Measurements from ENCODE around the gene C6orf89.

DNA sequence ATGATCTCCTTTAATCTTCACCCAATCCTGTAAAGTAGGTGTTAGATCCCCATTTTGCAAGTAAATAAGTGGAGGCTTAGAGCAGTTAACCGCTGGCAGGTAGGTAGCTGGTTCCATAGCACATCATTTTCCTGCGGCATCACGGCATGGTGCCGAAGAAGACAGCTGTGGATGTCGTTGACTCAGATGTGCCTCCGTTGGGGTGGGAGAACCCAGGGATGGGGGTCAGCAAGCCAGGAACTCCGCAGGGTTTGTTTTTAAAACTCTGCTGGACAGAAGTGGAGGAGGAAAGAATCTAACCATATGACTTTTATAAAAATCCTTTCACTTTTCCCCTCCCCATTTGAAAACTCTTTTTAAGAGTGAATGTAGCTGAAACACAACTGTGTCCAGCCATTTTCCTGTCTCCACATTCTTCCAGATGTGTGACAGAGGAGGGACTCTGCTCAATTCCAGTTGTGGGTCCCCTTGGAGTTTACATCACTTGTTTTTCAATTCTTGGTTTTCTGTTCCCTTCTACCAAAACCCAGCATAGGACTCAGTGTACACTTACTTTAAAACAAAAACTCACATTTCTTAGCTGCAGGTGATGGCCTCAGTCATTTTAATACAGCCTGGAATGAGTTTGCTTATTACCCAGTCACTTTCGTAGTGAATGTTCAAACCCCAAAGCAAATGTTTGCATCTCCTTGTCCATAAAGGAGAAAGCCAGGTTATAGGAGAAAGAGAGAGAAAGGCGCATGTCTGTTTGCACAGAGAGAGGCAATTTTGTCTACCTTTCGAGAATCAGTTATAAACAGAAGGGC, 41.2 kb downstream of the C6orf89 start:
- TF ChIP-seq HDAC2 (IDR thresholded peaks at IDR 0.05) (no peak), HOXA7 (CRISPR knock-in tag; IDR thresholded peaks at IDR 0.05) (no peak), CTCF (IDR thresholded peaks at IDR 0.05) (no peak), SMC3 (IDR thresholded peaks at IDR 0.05) (no peak), USF2 (IDR thresholded peaks at IDR 0.05) (no peak), POLR2A (IDR thresholded peaks at IDR 0.05; ENCODE audit: low read length) (no peak), ZNF302 (CRISPR knock-in tag; IDR thresholded peaks at IDR 0.05) (no peak), EP300 (IDR thresholded peaks at IDR 0.05) (no peak), ESRRA (IDR thresholded peaks at IDR 0.05; ENCODE audit: borderline replicate concordance, low read length) (no peak), MAX (IDR thresholded peaks at IDR 0.05) (no peak)
- TF ChIP-seq, protein P1, sequence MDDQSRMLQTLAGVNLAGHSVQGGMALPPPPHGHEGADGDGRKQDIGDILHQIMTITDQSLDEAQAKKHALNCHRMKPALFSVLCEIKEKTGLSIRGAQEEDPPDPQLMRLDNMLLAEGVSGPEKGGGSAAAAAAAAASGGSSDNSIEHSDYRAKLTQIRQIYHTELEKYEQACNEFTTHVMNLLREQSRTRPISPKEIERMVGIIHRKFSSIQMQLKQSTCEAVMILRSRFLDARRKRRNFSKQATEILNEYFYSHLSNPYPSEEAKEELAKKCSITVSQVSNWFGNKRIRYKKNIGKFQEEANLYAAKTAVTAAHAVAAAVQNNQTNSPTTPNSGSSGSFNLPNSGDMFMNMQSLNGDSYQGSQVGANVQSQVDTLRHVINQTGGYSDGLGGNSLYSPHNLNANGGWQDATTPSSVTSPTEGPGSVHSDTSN (IDR thresholded peaks at IDR 0.05) = no peak
